SHP77 (cell line): Measurements from ENCODE around the gene GLI1.
A peak's percentile ranks its signal among the peaks of the same experiment; 100 is the strongest.

Source experiments
- DNase-seq, 2 experiments: peaks; one replicate each; lab custom pipeline; 2025; lab: John Stamatoyannopoulos, UW

The GLI1 gene

GRCh38 chr12:57461276-57461916, 1.8 kb downstream of the GLI1 start:
- DNase-seq = no peak

GRCh38 chr12:57461917-57462250, 2.3 kb downstream of the GLI1 start:
- no peak for DNase-seq

GRCh38 chr12:57462251-57462911, 2.8 kb downstream of the GLI1 start:
- peak; percentile 87 to 89 for DNase-seq

GRCh38 chr12:57462912-57463253, 3.3 kb downstream of the GLI1 start:
- DNase-seq = no peak

GRCh38 chr12:57464569-57464968, 5.0 kb downstream of the GLI1 start:
- no peak for DNase-seq

- DNase-seq = no peak
Observed at GRCh38 chr12:57465030-57465746, 5.6 kb downstream of the GLI1 start.

- DNase-seq = no peak
Observed at GRCh38 chr12:57465747-57466505, 6.3 kb downstream of the GLI1 start.

GRCh38 chr12:57467212-57467874, 7.8 kb downstream of the GLI1 start:
- no peak for DNase-seq

- DNase-seq = no peak
Observed at GRCh38 chr12:57467915-57468314, 8.3 kb downstream of the GLI1 start.

- no peak for DNase-seq
Observed at GRCh38 chr12:57469296-57470164, 9.9 kb downstream of the GLI1 start.

GRCh38 chr12:57470286-57470969, 10.8 kb downstream of the GLI1 start:
- no peak for DNase-seq

- DNase-seq = no peak
Observed at GRCh38 chr12:57470970-57471656, 11.5 kb downstream of the GLI1 start.

GRCh38 chr12:57471661-57472060, 12.1 kb downstream of the GLI1 start:
- DNase-seq = no peak

GRCh38 chr12:57472391-57472790, 12.8 kb downstream of the GLI1 start:
- DNase-seq = no peak

- no peak for DNase-seq
Observed at GRCh38 chr12:57473392-57473791, 13.8 kb downstream of the GLI1 start.

- no peak for DNase-seq
Observed at GRCh38 chr12:57473886-57474285, 14.3 kb downstream of the GLI1 start.

- no peak for DNase-seq
Observed at GRCh38 chr12:57474430-57474829, 14.8 kb downstream of the GLI1 start.

GRCh38 chr12:57474862-57475261, 15.3 kb downstream of the GLI1 start:
- no peak for DNase-seq

- DNase-seq = no peak
Observed at GRCh38 chr12:57475271-57476161, 15.9 kb downstream of the GLI1 start.
